HG02885 (cell line): ENCODE data around the gene WDR82.
"Not testable (repeated sequence)": the region's sequence is repeated elsewhere in the genome, so short reads cannot be mapped to it uniquely, and the experiment has no call there.

Experiments used
- ATAC-seq: cut with Tn5 transposase; IDR thresholded peaks from one replicate; pipeline ENCODE4 v1.9.1; 2021; ENCODE audit warnings: mild to moderate bottlenecking; ENCODE audit not compliant: unreplicated experiment, poor library complexity

Gene WDR82

GRCh38 chr3:52290596-52291507 is 12.4 kb upstream of the WDR82 start:
- no peak for ATAC-seq

- ATAC-seq = no peak
Observed at GRCh38 chr3:52289747-52290595, 11.5 kb upstream of the WDR82 start.

- no peak for ATAC-seq
Observed at GRCh38 chr3:52289338-52289746, 10.9 kb upstream of the WDR82 start.

GRCh38 chr3:52288674-52289073 is 10.2 kb upstream of the WDR82 start:
- no peak for ATAC-seq

GRCh38 chr3:52286777-52287110 is 8.3 kb upstream of the WDR82 start:
- no peak for ATAC-seq

- ATAC-seq = not testable (repeated sequence)
Observed at GRCh38 chr3:52284051-52284450, 5.6 kb upstream of the WDR82 start.

- no peak for ATAC-seq
Observed at GRCh38 chr3:52283306-52283705, 4.9 kb upstream of the WDR82 start.

- ATAC-seq = no peak
Observed at GRCh38 chr3:52281981-52282801, 3.7 kb upstream of the WDR82 start.

- ATAC-seq = no peak
Observed at GRCh38 chr3:52280050-52280461, 1.6 kb upstream of the WDR82 start.

- ATAC-seq = no peak
Observed at GRCh38 chr3:52279596-52279995, 1.1 kb upstream of the WDR82 start.

- ATAC-seq = peak; percentile 67
Observed at GRCh38 chr3:52277972-52278509, 408 bp downstream of the WDR82 start.

- ATAC-seq = no peak
Observed at GRCh38 chr3:52277071-52277964, 1.1 kb downstream of the WDR82 start.

- not testable (repeated sequence) for ATAC-seq
Observed at GRCh38 chr3:52274781-52275180, 3.7 kb downstream of the WDR82 start.

- no peak for ATAC-seq
Observed at GRCh38 chr3:52272831-52273230, 5.6 kb downstream of the WDR82 start.

- ATAC-seq = not testable (repeated sequence)
Observed at GRCh38 chr3:52272172-52272571, 6.3 kb downstream of the WDR82 start.

GRCh38 chr3:52270252-52270754 is 8.1 kb downstream of the WDR82 start:
- no peak for ATAC-seq

GRCh38 chr3:52269776-52270175 is 8.7 kb downstream of the WDR82 start:
- no peak for ATAC-seq

GRCh38 chr3:52268036-52268435 is 10.4 kb downstream of the WDR82 start:
- no peak for ATAC-seq

GRCh38 chr3:52265387-52265786 is 13.1 kb downstream of the WDR82 start:
- ATAC-seq = no peak
